ENCODE data around the gene RSPH10B. TPM values are rescaled to one million over a fixed set of nuclear protein-coding genes. Genes with fewer than 3 reads are reported as not detected.
"Not testable (repeated sequence)": the region's sequence is repeated elsewhere in the genome, so short reads cannot be mapped to it uniquely, and the experiment has no call there.

The RSPH10B gene
- total and polyA plus RNA-seq, 2 of the 8 experiments (the other 6 are each of a cell fraction or from before 2014, with no cell fraction given) = 0.17 to 0.45 TPM

- not testable (repeated sequence) for H4K5ac ChIP-seq (ENCODE audit: insufficient read length, low read depth, low read length); H2AFZ ChIP-seq (ENCODE audit: low read length); H2BK5ac ChIP-seq (ENCODE audit: low read depth, low read length)
Measured at GRCh38 chr7:5926263-5926870, 44.1 kb downstream of the RSPH10B start.

GRCh38 chr7:5924630-5925029, 45.9 kb downstream of the RSPH10B start:
- CTCF ChIA-PET (ENCODE audit: partially characterized antibody); H3K23me2 ChIP-seq (ENCODE audit: low read depth, low read length); H3K79me2 ChIP-seq (ENCODE audit: control insufficient read depth in 1 of 2, insufficient read depth in 2 of 2, low read length in 2 of 2); H3K9ac ChIP-seq (replicated peaks in 1 of 4; ENCODE audit: extremely low read depth in 1 of 4, low read depth in 3 of 4, low read length in 3 of 4); H3K9me3 ChIP-seq (ENCODE audit: insufficient read depth in 2 of 2, low read depth in 1 of 2, low read length in 1 of 2); H3K79me1 ChIP-seq (ENCODE audit: low read depth, low read length); H3K4me3 ChIP-seq (ENCODE audit: extremely low read depth in 1 of 4, insufficient read depth in 2 of 4, low read depth in 3 of 4, low read length in 4 of 4); H4K20me1 ChIP-seq (replicated peaks in 1 of 2; ENCODE audit: control insufficient read depth in 1 of 2, insufficient read depth in 2 of 2, low read length in 2 of 2); H3K4me1 ChIP-seq (replicated peaks in 1 of 4; ENCODE audit: control insufficient read depth in 3 of 4, insufficient read depth in 4 of 4, low read length in 3 of 4); FAIRE-seq; H3K27me3 ChIP-seq (replicated peaks in 1 of 4; ENCODE audit: control insufficient read depth in 3 of 4, extremely low read depth in 1 of 4, insufficient read depth in 3 of 4, low read length in 3 of 4); DNase-seq (ENCODE audit: low read depth in 1 of 2, low spot score in 2 of 2); H3K23ac ChIP-seq (ENCODE audit: insufficient read length); POLR2A ChIA-PET (ENCODE audit: partially characterized antibody); H4K8ac ChIP-seq (ENCODE audit: extremely low read depth, insufficient read depth, low read length); H3K56ac ChIP-seq (replicated peaks; ENCODE audit: insufficient read length, low read depth, low read length); H2BK5ac ChIP-seq (ENCODE audit: low read depth, low read length); H2BK15ac ChIP-seq (ENCODE audit: low read length); H3K36me3 ChIP-seq (ENCODE audit: control insufficient read depth in 2 of 4, insufficient read depth in 4 of 4, low read length in 3 of 4); H2AK5ac ChIP-seq (ENCODE audit: low read depth, low read length); H3K18ac ChIP-seq (ENCODE audit: extremely low read depth, low read length); H2BK12ac ChIP-seq (ENCODE audit: low read depth, low read length); H2BK120ac ChIP-seq (replicated peaks; ENCODE audit: low read depth, low read length); H3K4ac ChIP-seq (replicated peaks; ENCODE audit: insufficient read length, low read depth, low read length); H3K14ac ChIP-seq (ENCODE audit: insufficient read length); H2AFZ ChIP-seq (ENCODE audit: low read length); H3K4me2 ChIP-seq (ENCODE audit: insufficient read depth in 1 of 2, low read depth in 2 of 2, low read length in 2 of 2); H2BK20ac ChIP-seq (ENCODE audit: low read length); H4K5ac ChIP-seq (ENCODE audit: insufficient read length, low read depth, low read length); H3K27ac ChIP-seq (ENCODE audit: low read depth, low read length); H4K91ac ChIP-seq (replicated peaks; ENCODE audit: insufficient read length, low read length): not testable (repeated sequence)
- no CpG with 5 or more reads among the region's 12 CpGs for WGBS, 2 experiments (ENCODE audit: extremely low coverage in 1 of 2, insufficient coverage in 1 of 2, insufficient read length in 1 of 2, insufficient replicate concordance in 2 of 2, low coverage in 1 of 2, low lambda C conversion rate in 2 of 2, missing lambda C conversion rate in 1 of 2)

More at GRCh38 chr7:5926263-5926870, 44.1 kb downstream of the RSPH10B start:
- H2BK20ac ChIP-seq (ENCODE audit: low read length); H3K27ac ChIP-seq (ENCODE audit: low read depth, low read length); DNase-seq (ENCODE audit: low read depth in 1 of 2, low spot score in 2 of 2); CTCF ChIA-PET (ENCODE audit: partially characterized antibody); H3K9ac ChIP-seq (replicated peaks in 1 of 4; ENCODE audit: extremely low read depth in 1 of 4, low read depth in 3 of 4, low read length in 3 of 4); H2AK5ac ChIP-seq (ENCODE audit: low read depth, low read length); H2BK15ac ChIP-seq (ENCODE audit: low read length); H3K4ac ChIP-seq (replicated peaks; ENCODE audit: insufficient read length, low read depth, low read length); H4K8ac ChIP-seq (ENCODE audit: extremely low read depth, insufficient read depth, low read length); H3K9me3 ChIP-seq (ENCODE audit: insufficient read depth in 2 of 2, low read depth in 1 of 2, low read length in 1 of 2); H3K27me3 ChIP-seq (replicated peaks in 1 of 4; ENCODE audit: control insufficient read depth in 3 of 4, extremely low read depth in 1 of 4, insufficient read depth in 3 of 4, low read length in 3 of 4); H4K20me1 ChIP-seq (replicated peaks in 1 of 2; ENCODE audit: control insufficient read depth in 1 of 2, insufficient read depth in 2 of 2, low read length in 2 of 2); H3K56ac ChIP-seq (replicated peaks; ENCODE audit: insufficient read length, low read depth, low read length); H3K36me3 ChIP-seq (ENCODE audit: control insufficient read depth in 2 of 4, insufficient read depth in 4 of 4, low read length in 3 of 4); H3K4me2 ChIP-seq (ENCODE audit: insufficient read depth in 1 of 2, low read depth in 2 of 2, low read length in 2 of 2); H3K23me2 ChIP-seq (ENCODE audit: low read depth, low read length); H3K14ac ChIP-seq (ENCODE audit: insufficient read length); H3K23ac ChIP-seq (ENCODE audit: insufficient read length); H3K4me1 ChIP-seq (replicated peaks in 1 of 4; ENCODE audit: control insufficient read depth in 3 of 4, insufficient read depth in 4 of 4, low read length in 3 of 4); H3K79me1 ChIP-seq (ENCODE audit: low read depth, low read length); H2BK12ac ChIP-seq (ENCODE audit: low read depth, low read length); H4K91ac ChIP-seq (replicated peaks; ENCODE audit: insufficient read length, low read length); H3K4me3 ChIP-seq (ENCODE audit: extremely low read depth in 1 of 4, insufficient read depth in 2 of 4, low read depth in 3 of 4, low read length in 4 of 4); POLR2A ChIA-PET (ENCODE audit: partially characterized antibody); H2BK120ac ChIP-seq (replicated peaks; ENCODE audit: low read depth, low read length); FAIRE-seq; H3K79me2 ChIP-seq (ENCODE audit: control insufficient read depth in 1 of 2, insufficient read depth in 2 of 2, low read length in 2 of 2); H3K18ac ChIP-seq (ENCODE audit: extremely low read depth, low read length): not testable (repeated sequence)
- no CpG with 5 or more reads among the region's 13 CpGs for WGBS, 2 experiments (ENCODE audit: extremely low coverage in 1 of 2, insufficient coverage in 1 of 2, insufficient read length in 1 of 2, insufficient replicate concordance in 2 of 2, low coverage in 1 of 2, low lambda C conversion rate in 2 of 2, missing lambda C conversion rate in 1 of 2)
